ENCODE results near the gene MBTPS1.

GRCh38 chr16:84058664-84059063, 58.1 kb downstream of the MBTPS1 start:
- TF ChIP-seq CTCF (IDR thresholded peaks at IDR 0.05; ENCODE audit: insufficient read depth, low read length, poor library complexity, severe bottlenecking) (no peak), EZH2phosphoT487 (conservative IDR thresholded peaks at IDR 0.05; ENCODE audit: low read length) (no peak)
